HG03045 (cell line): ENCODE measurements around the gene C8A.

ENCODE experiments used
- ATAC-seq: cut with Tn5 transposase; IDR thresholded peaks from one replicate; pipeline ENCODE4 v1.9.1; 2021; ENCODE audit warnings: mild to moderate bottlenecking, moderate library complexity; ENCODE audit not compliant: unreplicated experiment

The C8A gene

GRCh38 chr1:56880774-56881173 is 26.2 kb downstream of the C8A start:
- ATAC-seq, result no peak

- no peak for ATAC-seq
Observed at GRCh38 chr1:56881417-56881816, 26.8 kb downstream of the C8A start.

GRCh38 chr1:56890229-56890628 is 35.6 kb downstream of the C8A start:
- ATAC-seq, result no peak

- ATAC-seq, result no peak
Observed at GRCh38 chr1:56894014-56894413, 39.4 kb downstream of the C8A start.

GRCh38 chr1:56897150-56898004 is 42.8 kb downstream of the C8A start:
- ATAC-seq, result no peak

GRCh38 chr1:56898005-56898373 is 43.4 kb downstream of the C8A start:
- no peak for ATAC-seq

- no peak for ATAC-seq
Observed at GRCh38 chr1:56898879-56899278, 44.3 kb downstream of the C8A start.

GRCh38 chr1:56901716-56902115 is 47.1 kb downstream of the C8A start:
- ATAC-seq, result no peak

GRCh38 chr1:56903778-56904177 is 49.2 kb downstream of the C8A start:
- no peak for ATAC-seq

GRCh38 chr1:56904663-56905397 is 50.2 kb downstream of the C8A start:
- no peak for ATAC-seq

- no peak for ATAC-seq
Observed at GRCh38 chr1:56905667-56906066, 51.1 kb downstream of the C8A start.

- no peak for ATAC-seq
Observed at GRCh38 chr1:56908619-56909221, 54.1 kb downstream of the C8A start.

GRCh38 chr1:56910441-56910985 is 55.9 kb downstream of the C8A start:
- no peak for ATAC-seq

- no peak for ATAC-seq
Observed at GRCh38 chr1:56911098-56911938, 56.7 kb downstream of the C8A start.

GRCh38 chr1:56912325-56912724 is 57.7 kb downstream of the C8A start:
- no peak for ATAC-seq

- ATAC-seq, result no peak
Observed at GRCh38 chr1:56915960-56916359, 61.4 kb downstream of the C8A start.

- ATAC-seq, result no peak
Observed at GRCh38 chr1:56916630-56917029, 62.0 kb downstream of the C8A start.

- no peak for ATAC-seq
Observed at GRCh38 chr1:56917356-56917755, 62.8 kb downstream of the C8A start.

- ATAC-seq, result no peak
Observed at GRCh38 chr1:56920591-56921001, 66.0 kb downstream of the C8A start.

- no peak for ATAC-seq
Observed at GRCh38 chr1:56921479-56921878, 66.9 kb downstream of the C8A start.

- ATAC-seq, result no peak
Observed at GRCh38 chr1:56922070-56922469, 67.5 kb downstream of the C8A start.
